SK-N-SH treated with all-trans-retinoic acid at 6 μM for 48 hours (cell line): ENCODE data around the gene APOO.

Source experiments
- ATAC-seq: fragments of 200-7000 bp; cut with Tn5 transposase; 3 replicates; pipeline ENCODE4 v1.9.1; 2020; ENCODE audit warnings: mild to moderate bottlenecking, moderate library complexity
- ARNTL ChIP-seq: fragments of 450-650 bp; formaldehyde crosslinking; IDR thresholded peaks from 2 replicates; pipeline ENCODE4 v1.5.0; 2020; ENCODE audit warnings: low read depth, mild to moderate bottlenecking, moderate library complexity, borderline replicate concordance
- BACH2 ChIP-seq: fragments of 250-450 bp; sonication (Bioruptor Pico); IDR thresholded peaks from 2 replicates; pipeline ENCODE4 v1.9.0; 2021; ENCODE audit warnings: mild to moderate bottlenecking, borderline replicate concordance
- CSDC2 ChIP-seq: fragments of 250-450 bp; sonication (Bioruptor Pico); IDR thresholded peaks from 2 replicates; pipeline ENCODE4 v1.5.0; 2020; ENCODE audit warnings: mild to moderate bottlenecking, moderate library complexity
- CSRNP3 ChIP-seq: fragments of 250-450 bp; sonication (Bioruptor Pico); IDR thresholded peaks from 2 replicates; pipeline ENCODE4 v1.5.1; 2021; ENCODE audit warnings: mild to moderate bottlenecking, moderate library complexity
- GLIS3 ChIP-seq: fragments of 250-450 bp; sonication (Bioruptor Pico); IDR thresholded peaks from 2 replicates; pipeline ENCODE4 v1.5.0; 2020; ENCODE audit warnings: mild to moderate bottlenecking, moderate library complexity
- ISL1 ChIP-seq: fragments of 250-450 bp; sonication (Bioruptor Pico); IDR thresholded peaks from 2 replicates; pipeline ENCODE4 v2.1.2; 2022; ENCODE audit warnings: mild to moderate bottlenecking, moderate library complexity
- POU6F1 ChIP-seq: fragments of 250-450 bp; sonication (Bioruptor Pico); IDR thresholded peaks from 2 replicates; pipeline ENCODE4 v1.8.0; 2021; ENCODE audit warnings: low read depth, mild to moderate bottlenecking, moderate library complexity, borderline replicate concordance
- PPARA ChIP-seq: fragments of 250-450 bp; sonication (Bioruptor Pico); IDR thresholded peaks from 2 replicates; pipeline ENCODE4 v1.5.0; 2020; ENCODE audit warnings: mild to moderate bottlenecking, borderline replicate concordance
- RARB ChIP-seq: fragments of 250-450 bp; sonication (Bioruptor Pico); IDR thresholded peaks from 2 replicates; pipeline ENCODE4 v1.8.0; 2021; ENCODE audit warnings: mild to moderate bottlenecking, moderate library complexity
- SNAI2 ChIP-seq: fragments of 250-450 bp; sonication (Bioruptor Pico); IDR thresholded peaks from 2 replicates; pipeline ENCODE4 v1.5.0; 2020; ENCODE audit warnings: mild to moderate bottlenecking, moderate library complexity
- TOX ChIP-seq: fragments of 250-450 bp; sonication (Bioruptor Pico); IDR thresholded peaks from 2 replicates; pipeline ENCODE4 v1.8.0; 2021; ENCODE audit warnings: mild to moderate bottlenecking, moderate library complexity, borderline replicate concordance
- ZC3H10 ChIP-seq: fragments of 250-450 bp; sonication (Bioruptor Pico); IDR thresholded peaks from 2 replicates; pipeline ENCODE4 v1.5.1; 2021; ENCODE audit warnings: mild to moderate bottlenecking, moderate library complexity
- ZNF565 ChIP-seq: fragments of 450-650 bp; formaldehyde crosslinking; conservative IDR thresholded peaks from 2 replicates; pipeline ENCODE4 v1.5.0; 2020; ENCODE audit warnings: low read depth, mild to moderate bottlenecking, moderate library complexity
- ZNF70 ChIP-seq: fragments of 450-650 bp; formaldehyde crosslinking; IDR thresholded peaks from 2 replicates; pipeline ENCODE4 v1.5.0; 2020; ENCODE audit warnings: mild to moderate bottlenecking, moderate library complexity
- ZNF8 ChIP-seq: fragments of 450-650 bp; formaldehyde crosslinking; IDR thresholded peaks from 2 replicates; pipeline ENCODE4 v1.5.0; 2020; ENCODE audit warnings: mild to moderate bottlenecking, moderate library complexity
- TF ChIP-seq, protein P1 (sequence below): fragments of 250-450 bp; sonication (Bioruptor Pico); IDR thresholded peaks from 2 replicates; pipeline ENCODE4 v1.5.1; 2020; ENCODE audit warnings: low read depth, mild to moderate bottlenecking, moderate library complexity
- TF ChIP-seq, protein P2 (sequence below): fragments of 250-450 bp; sonication (Bioruptor Pico); IDR thresholded peaks from 2 replicates; pipeline ENCODE4 v1.5.0; 2020; ENCODE audit warnings: mild to moderate bottlenecking, moderate library complexity
- TF ChIP-seq, protein P3 (sequence below): fragments of 250-450 bp; sonication (Bioruptor Pico); IDR thresholded peaks from 2 replicates; pipeline ENCODE4 v1.8.0; 2020; ENCODE audit warnings: mild to moderate bottlenecking, moderate library complexity, borderline replicate concordance

APOO gene

GRCh38 chrX:23930894-23931604 lies 23.3 kb upstream of the APOO start:
- TF ChIP-seq PPARA (CRISPR knock-in tag): no peak
- TF ChIP-seq, protein P1, sequence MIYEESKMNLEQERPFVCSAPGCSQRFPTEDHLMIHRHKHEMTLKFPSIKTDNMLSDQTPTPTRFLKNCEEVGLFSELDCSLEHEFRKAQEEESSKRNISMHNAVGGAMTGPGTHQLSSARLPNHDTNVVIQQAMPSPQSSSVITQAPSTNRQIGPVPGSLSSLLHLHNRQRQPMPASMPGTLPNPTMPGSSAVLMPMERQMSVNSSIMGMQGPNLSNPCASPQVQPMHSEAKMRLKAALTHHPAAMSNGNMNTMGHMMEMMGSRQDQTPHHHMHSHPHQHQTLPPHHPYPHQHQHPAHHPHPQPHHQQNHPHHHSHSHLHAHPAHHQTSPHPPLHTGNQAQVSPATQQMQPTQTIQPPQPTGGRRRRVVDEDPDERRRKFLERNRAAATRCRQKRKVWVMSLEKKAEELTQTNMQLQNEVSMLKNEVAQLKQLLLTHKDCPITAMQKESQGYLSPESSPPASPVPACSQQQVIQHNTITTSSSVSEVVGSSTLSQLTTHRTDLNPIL: no peak
- no peak for TF ChIP-seq ZNF565 (CRISPR knock-in tag)
- TF ChIP-seq, all 23 proteins: peak for 0
- no peak for ATAC-seq

GRCh38 chrX:23926015-23926414 lies 18.3 kb upstream of the APOO start:
- no peak for ATAC-seq
- TF ChIP-seq CSDC2 (CRISPR knock-in tag): no peak
- TF ChIP-seq POU6F1 (CRISPR knock-in tag): no peak
- no peak for TF ChIP-seq ISL1 (CRISPR knock-in tag)
- no peak for TF ChIP-seq BACH2
- no peak for TF ChIP-seq TOX (CRISPR knock-in tag)

GRCh38 chrX:23919706-23920320 lies 12.1 kb upstream of the APOO start:
- ATAC-seq: no peak
- TF ChIP-seq, protein P2, sequence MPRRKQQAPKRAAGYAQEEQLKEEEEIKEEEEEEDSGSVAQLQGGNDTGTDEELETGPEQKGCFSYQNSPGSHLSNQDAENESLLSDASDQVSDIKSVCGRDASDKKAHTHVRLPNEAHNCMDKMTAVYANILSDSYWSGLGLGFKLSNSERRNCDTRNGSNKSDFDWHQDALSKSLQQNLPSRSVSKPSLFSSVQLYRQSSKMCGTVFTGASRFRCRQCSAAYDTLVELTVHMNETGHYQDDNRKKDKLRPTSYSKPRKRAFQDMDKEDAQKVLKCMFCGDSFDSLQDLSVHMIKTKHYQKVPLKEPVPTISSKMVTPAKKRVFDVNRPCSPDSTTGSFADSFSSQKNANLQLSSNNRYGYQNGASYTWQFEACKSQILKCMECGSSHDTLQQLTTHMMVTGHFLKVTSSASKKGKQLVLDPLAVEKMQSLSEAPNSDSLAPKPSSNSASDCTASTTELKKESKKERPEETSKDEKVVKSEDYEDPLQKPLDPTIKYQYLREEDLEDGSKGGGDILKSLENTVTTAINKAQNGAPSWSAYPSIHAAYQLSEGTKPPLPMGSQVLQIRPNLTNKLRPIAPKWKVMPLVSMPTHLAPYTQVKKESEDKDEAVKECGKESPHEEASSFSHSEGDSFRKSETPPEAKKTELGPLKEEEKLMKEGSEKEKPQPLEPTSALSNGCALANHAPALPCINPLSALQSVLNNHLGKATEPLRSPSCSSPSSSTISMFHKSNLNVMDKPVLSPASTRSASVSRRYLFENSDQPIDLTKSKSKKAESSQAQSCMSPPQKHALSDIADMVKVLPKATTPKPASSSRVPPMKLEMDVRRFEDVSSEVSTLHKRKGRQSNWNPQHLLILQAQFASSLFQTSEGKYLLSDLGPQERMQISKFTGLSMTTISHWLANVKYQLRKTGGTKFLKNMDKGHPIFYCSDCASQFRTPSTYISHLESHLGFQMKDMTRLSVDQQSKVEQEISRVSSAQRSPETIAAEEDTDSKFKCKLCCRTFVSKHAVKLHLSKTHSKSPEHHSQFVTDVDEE (CRISPR knock-in tag): no peak
- no peak for TF ChIP-seq ZNF565 (CRISPR knock-in tag)
- TF ChIP-seq CSRNP3 (CRISPR knock-in tag): no peak
- TF ChIP-seq ZNF70 (CRISPR knock-in tag): no peak
- no peak for TF ChIP-seq SNAI2 (CRISPR knock-in tag)
- TF ChIP-seq BACH2: no peak
- no peak for TF ChIP-seq ISL1 (CRISPR knock-in tag)

DNA sequence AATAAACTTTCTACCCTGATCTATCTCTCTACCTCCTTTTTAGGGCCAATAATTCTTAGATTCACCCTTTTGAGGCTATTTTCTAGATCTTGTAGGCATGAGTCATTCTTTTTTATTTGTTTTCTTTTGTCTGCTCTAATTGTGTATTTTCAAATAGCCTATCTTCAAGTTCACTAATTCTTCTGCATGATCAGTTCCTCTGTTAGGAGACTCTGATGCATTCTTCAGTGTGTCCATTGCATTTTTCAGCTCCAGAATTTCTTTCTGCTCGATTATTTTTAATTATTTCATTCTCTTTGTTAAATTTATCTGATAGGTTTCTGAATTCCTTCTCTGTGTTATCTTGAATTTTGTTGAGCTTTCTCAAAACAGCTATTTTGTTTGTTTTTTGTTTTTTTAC lies 11.4 kb upstream of the APOO start:
- no peak for ATAC-seq
- no peak for TF ChIP-seq ZNF8 (CRISPR knock-in tag)
- TF ChIP-seq, all 23 proteins: peak for 0

GRCh38 chrX:23911126-23911835 lies 3.5 kb upstream of the APOO start:
- ATAC-seq: no peak
- no peak for TF ChIP-seq ZNF565 (CRISPR knock-in tag)
- no peak for TF ChIP-seq GLIS3
- TF ChIP-seq ZC3H10 (CRISPR knock-in tag): no peak
- no peak for TF ChIP-seq ARNTL (CRISPR knock-in tag)
- no peak for TF ChIP-seq CSRNP3 (CRISPR knock-in tag)
- no peak for TF ChIP-seq TOX (CRISPR knock-in tag)
- TF ChIP-seq SNAI2 (CRISPR knock-in tag): no peak
- TF ChIP-seq CSDC2 (CRISPR knock-in tag): no peak
- TF ChIP-seq, protein P1: no peak
- TF ChIP-seq RARB (CRISPR knock-in tag): no peak
- TF ChIP-seq, protein P3, sequence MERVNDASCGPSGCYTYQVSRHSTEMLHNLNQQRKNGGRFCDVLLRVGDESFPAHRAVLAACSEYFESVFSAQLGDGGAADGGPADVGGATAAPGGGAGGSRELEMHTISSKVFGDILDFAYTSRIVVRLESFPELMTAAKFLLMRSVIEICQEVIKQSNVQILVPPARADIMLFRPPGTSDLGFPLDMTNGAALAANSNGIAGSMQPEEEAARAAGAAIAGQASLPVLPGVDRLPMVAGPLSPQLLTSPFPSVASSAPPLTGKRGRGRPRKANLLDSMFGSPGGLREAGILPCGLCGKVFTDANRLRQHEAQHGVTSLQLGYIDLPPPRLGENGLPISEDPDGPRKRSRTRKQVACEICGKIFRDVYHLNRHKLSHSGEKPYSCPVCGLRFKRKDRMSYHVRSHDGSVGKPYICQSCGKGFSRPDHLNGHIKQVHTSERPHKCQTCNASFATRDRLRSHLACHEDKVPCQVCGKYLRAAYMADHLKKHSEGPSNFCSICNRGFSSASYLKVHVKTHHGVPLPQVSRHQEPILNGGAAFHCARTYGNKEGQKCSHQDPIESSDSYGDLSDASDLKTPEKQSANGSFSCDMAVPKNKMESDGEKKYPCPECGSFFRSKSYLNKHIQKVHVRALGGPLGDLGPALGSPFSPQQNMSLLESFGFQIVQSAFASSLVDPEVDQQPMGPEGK: no peak
- TF ChIP-seq ISL1 (CRISPR knock-in tag): no peak
